COLO668 (cell line): Measurements from ENCODE around the gene TMEM63C.

Experiments used
- DNase-seq: peaks from one replicate; lab custom pipeline; 2025; ENCODE audit not compliant: unreplicated experiment; lab: John Stamatoyannopoulos, UW

The TMEM63C gene

GRCh38 chr14:77220246-77221017, 38.8 kb downstream of the TMEM63C start:
- DNase-seq: no peak

DNA sequence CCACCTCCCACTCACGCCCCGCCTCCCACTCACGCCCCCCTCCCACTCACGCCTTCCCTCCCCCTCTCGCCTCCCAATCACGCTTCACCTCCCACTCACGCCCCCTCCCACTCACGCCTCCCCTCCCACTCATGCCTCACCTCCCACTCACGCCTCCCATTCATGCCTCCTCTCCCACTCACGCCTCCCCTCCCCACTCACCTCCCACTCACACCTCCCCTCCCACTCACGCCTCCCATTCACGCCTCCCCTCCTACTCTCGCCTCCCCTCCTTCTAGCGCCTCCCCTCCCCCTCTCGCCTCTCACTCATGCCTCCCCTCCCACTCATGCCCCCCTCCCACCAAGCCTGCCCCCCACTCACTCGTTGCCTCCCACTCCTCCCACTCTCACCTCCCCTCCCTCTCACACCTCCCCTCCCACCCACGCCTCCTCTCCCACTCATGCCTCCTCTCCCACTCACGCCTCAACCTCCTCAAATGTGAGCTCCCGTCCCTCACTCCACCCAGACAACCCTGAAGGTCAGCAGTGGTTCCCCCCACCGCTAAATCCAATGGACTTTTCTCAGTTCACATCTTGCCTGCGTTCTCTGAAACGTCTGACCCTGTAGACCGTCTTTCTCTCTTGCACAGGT, 39.8 kb downstream of the TMEM63C start:
- DNase-seq: no peak

- DNase-seq: no peak
These were observed 41.1 kb downstream of the TMEM63C start for GRCh38 chr14:77222546-77223225.

DNA sequence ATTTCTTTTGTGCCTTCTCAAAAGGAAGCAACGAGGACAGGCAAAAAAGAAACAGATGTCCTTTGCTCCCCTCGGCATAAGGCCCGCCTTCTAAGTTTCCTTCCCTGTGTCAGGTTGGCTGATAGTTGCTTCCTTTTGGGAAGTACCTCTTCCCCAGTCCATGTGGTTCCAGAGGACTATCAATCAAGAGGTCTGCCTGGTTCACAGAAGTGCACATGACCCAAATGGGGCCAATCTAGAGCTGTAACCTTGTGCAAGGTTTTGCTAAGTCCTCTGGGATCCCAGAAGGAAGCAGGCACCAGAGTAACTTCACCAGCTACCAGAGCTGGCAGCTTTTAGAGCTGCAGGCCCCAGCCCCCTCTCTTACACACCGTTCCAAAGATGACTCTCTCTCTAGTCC, 42.6 kb downstream of the TMEM63C start:
- no peak for DNase-seq

GRCh38 chr14:77225254-77225653, 43.7 kb downstream of the TMEM63C start:
- DNase-seq: no peak

- DNase-seq: no peak
These were observed 44.4 kb downstream of the TMEM63C start for GRCh38 chr14:77225892-77226557.

DNA sequence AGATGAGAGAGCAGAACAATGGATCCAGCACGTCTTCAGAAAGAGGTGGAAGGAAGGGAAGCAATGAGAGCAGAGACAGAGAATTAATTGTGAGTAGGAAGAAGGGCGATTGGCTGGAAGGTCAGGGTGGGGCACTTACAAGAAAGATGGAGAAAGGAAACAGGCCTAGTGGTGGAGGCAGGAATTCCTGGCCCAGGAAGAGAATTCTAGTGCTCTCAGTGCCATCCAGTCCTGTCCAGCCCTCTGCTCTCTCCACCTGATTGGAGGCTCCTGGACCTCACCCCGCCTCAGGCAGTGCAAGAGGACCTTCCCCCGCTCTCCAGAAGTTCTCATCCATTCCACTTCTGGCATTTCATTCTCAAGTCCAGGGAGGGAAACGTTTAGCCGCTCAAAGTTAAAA, 46.5 kb downstream of the TMEM63C start:
- no peak for DNase-seq

DNA sequence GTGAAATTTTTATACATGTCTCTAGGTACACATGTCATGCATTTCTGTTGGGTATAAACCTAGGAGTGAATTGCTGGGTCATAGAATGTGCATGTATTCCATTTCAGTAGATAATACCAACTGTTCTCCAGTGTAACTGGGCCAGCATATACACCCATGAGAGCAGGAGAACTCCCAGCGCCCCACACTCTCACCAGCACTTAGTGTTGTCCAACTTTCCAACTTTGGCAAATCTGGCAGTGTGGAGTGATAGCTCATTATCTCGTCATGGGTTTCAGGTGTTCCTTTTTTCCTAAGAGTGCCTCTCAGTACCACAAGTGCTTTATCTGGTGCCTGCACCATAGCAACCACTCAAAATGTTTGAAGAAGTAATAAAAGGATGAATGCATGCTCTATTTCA, 49.3 kb downstream of the TMEM63C start:
- no peak for DNase-seq

DNA sequence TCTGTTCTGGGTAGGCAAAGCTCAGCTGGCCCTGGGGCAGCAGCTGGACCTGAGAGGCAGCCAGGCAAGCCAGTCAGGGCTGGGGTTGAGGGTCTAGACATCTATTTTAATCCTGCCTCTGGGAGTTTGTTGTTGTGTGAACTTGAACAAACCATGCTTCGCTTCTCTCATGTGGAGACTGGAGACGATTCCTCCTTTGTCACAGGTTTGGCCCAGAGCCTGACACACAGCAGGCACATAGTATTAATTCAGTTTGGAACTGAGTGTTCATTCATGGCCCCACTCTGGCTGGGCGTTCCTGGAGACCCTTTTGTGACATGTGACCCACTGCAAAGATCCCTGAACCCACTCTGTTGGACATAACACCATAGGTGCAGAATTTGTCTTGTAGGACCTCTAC, 50.1 kb downstream of the TMEM63C start:
- DNase-seq: no peak

DNA sequence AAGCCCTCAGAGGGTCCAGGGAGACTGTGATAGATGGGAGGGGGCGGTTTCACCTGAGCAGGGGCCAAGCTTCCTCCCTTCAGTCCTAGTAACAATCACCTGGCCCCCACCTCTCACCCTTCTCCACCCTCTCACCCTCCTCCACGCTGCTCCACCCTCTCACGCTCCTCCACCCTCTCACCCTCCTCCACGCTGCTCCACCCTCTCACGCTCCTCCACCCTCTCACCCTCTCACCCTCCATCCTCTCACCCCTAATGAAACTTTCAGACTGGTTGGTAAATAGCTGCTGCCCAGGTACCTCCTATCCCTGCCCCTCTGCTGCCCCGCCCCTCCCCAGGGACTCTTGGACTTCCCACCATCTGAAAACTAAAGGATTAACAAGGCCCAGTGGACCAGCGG, 55.2 kb downstream of the TMEM63C start:
- no peak for DNase-seq

- no peak for DNase-seq
These were observed 56.8 kb downstream of the TMEM63C start for GRCh38 chr14:77238356-77238755.

DNA sequence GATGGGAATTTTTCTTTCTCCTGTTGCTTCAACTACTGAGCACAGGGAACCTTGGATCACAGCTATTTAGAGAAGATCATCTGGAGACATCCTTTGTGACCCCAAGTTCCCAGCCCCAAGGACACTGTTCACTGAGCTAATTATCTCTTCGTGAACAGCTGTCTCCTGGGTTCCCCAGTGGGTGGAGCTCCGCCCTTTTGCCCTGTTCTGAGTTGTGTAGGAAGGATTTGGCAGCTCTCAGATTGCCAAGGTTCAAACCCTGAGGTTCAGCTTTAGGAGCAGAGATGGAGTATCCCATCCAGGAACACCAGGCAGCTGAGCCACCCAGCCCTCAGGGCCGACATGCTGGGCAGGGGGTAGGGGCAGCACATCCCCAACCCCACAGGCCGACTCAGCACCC, 57.4 kb downstream of the TMEM63C start:
- DNase-seq: no peak

GRCh38 chr14:77239412-77239811, 57.8 kb downstream of the TMEM63C start:
- DNase-seq: no peak

- DNase-seq: no peak
These were observed 58.8 kb downstream of the TMEM63C start for GRCh38 chr14:77240336-77240915.

- DNase-seq: no peak
These were observed 60.4 kb downstream of the TMEM63C start for GRCh38 chr14:77241955-77242354.

GRCh38 chr14:77242752-77243151, 61.2 kb downstream of the TMEM63C start:
- no peak for DNase-seq

- no peak for DNase-seq
These were observed 62.3 kb downstream of the TMEM63C start for GRCh38 chr14:77243853-77244252.

DNA sequence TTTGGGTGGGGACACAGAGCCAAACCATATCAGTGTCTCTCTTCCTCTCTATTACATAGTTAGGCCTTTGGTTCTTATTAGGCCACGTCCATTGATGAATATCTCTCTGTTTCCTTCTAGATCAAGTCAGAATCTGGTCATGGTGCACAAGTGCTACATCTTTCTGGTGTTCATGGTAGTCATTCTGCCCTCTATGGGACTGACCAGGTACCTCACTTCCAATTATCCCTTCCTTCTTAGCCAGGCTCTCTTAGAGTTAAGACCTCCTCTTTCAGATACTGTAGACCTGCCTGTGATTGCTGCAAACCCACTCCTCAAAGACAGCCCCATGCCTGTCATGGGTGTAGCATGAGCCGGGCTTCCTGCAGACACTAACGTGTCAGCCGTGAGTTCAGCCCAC, 64.2 kb downstream of the TMEM63C start:
- DNase-seq: no peak

DNA sequence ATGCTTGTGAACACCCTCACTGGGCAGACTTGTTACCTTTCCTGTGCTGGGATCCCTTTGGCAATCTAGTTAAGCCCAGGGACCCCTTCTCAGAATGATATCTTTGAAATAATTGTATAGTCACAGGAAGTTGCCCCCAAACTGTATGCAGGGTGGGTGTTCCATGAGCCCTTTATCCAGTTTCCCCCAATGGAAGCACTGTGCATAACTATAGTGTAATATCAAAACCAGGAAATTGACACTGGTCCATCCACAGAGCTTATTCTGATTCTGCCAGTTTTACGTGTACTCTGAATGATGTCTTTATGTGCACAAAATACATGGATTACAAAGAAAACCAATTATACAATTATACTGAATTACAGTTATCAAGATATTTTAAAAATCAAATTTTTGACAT, 65.2 kb downstream of the TMEM63C start:
- DNase-seq: no peak

DNA sequence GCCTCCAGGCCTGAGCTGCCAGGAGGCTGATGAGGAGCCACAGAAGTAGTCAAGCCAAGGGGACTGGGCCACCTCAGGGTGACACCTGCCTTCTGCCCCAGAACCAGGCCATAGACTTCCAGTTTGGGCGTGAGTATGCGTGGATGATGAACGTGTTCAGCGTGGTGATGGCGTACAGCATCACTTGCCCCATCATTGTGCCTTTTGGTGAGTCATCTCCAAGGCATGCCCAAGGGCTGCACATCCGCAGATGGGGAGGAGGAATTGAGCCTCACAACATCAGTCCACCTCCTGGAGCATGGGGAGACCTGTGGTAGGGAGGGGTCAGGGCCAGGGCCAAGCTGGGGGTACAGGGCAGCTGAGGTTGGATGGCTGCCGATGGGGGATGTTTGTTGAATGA, 67.1 kb downstream of the TMEM63C start:
- DNase-seq: no peak

- no peak for DNase-seq
These were observed 67.7 kb downstream of the TMEM63C start for GRCh38 chr14:77249286-77249685.
